ENCODE results near the gene TPD52L2.
A peak's percentile ranks its signal among the peaks of the same experiment; 100 is the strongest.

TPD52L2 gene

DNA sequence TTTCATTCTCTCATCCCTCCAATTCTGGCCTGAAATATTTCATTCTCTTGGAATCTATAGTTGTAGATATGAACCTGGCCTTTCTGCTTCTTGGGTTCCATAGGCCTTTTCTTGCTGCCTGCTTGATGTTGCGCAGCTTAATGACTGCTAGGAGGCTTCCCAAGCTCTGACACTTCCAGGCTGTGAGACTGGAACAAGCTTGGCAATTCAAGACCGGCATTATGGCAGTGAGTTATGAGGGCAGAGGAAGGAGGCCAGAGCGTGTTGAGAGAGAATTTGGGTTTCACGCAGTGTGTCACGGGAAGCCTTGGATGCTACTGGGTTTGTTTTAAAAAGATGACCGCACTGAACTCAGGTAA lies 28.9 kb downstream of the TPD52L2 start:
- peak overlapping the region; percentile 71 for H3K9ac ChIP-seq (ENCODE audit: low read length)
- H2BK15ac ChIP-seq (ENCODE audit: low read depth, poor library complexity, severe bottlenecking) = no peak overlapping the region
- peak overlapping the region in 1 of 2 experiments; percentile 59 for H3K4ac ChIP-seq (ENCODE audit: low read depth in 1 of 2, low read length in 2 of 2)
- H3K27ac ChIP-seq (ENCODE audit: low read length, poor library complexity, severe bottlenecking) = no peak overlapping the region
- H3K27me3 ChIP-seq (ENCODE audit: control insufficient read depth in 1 of 2, insufficient read depth in 1 of 2, low read length in 2 of 2) = no peaks in the 10 kb centered on the region
- no peaks in the 10 kb centered on the region for H3K9me3 ChIP-seq (ENCODE audit: control insufficient read depth, low read length)
- no peak overlapping the region for H3K18ac ChIP-seq (ENCODE audit: low read depth in 1 of 2, low read length in 2 of 2)
- peaks cover 43 to 49% of the 10 kb centered on the region in 2 experiments for H3K36me3 ChIP-seq (ENCODE audit: control insufficient read depth in 1 of 2, insufficient read depth in 2 of 2, low read depth in 1 of 2, low read length in 2 of 2)
- no peak overlapping the region for H2BK120ac ChIP-seq (ENCODE audit: low read depth, low read length)
- peak overlapping the region; percentile 96 for H3K4me2 ChIP-seq (ENCODE audit: low read length, poor library complexity, severe bottlenecking)
- no peak overlapping the region for H3K23ac ChIP-seq (ENCODE audit: low read length in 2 of 2)
- H2AFZ ChIP-seq (ENCODE audit: low read depth, low read length) = peak overlapping the region; percentile 30
- peak overlapping the region in 1 of 2 experiments; percentile 57 for H2BK12ac ChIP-seq (ENCODE audit: low read length in 2 of 2)
- peaks cover 14% of the 10 kb centered on the region for H3K79me1 ChIP-seq (replicated peaks; ENCODE audit: low read length, poor library complexity, severe bottlenecking)
- peaks cover 25% of the 10 kb centered on the region for H3K4me1 ChIP-seq (ENCODE audit: control insufficient read depth, insufficient read depth, low read depth, low read length)
- peak overlapping the region; percentile 50 to 80 for H3K4me3 ChIP-seq (ENCODE audit: insufficient read depth in 1 of 2, low read depth in 1 of 2, low read length in 2 of 2)
- WGBS = 42% methylated on average over 6 of the region's 6 CpGs
- H4K8ac ChIP-seq (ENCODE audit: low read length) = no peak overlapping the region
- H2AK5ac ChIP-seq (ENCODE audit: low read length, severe bottlenecking) = no peak overlapping the region
- no peak overlapping the region for H2BK5ac ChIP-seq (ENCODE audit: low read depth, low read length, poor library complexity, severe bottlenecking)
- H4K91ac ChIP-seq (ENCODE audit: low read length) = no peak overlapping the region
- DNase-seq = peak; percentile 36
- no peak overlapping the region for H3K14ac ChIP-seq (ENCODE audit: low read length in 2 of 2)

GRCh38 chr20:63894358-63895201 lies 29.5 kb downstream of the TPD52L2 start, which contains the start of gene DNAJC5:
Gene DNAJC5 (plus strand): TSS chr20:63895126. CDS start chr20:63928346, 33,220 bp downstream.
- H3K4me3 ChIP-seq (ENCODE audit: insufficient read depth in 1 of 2, low read depth in 1 of 2, low read length in 2 of 2) = peak within 1 kb of the TSS; percentile 64 to 85
- peak within 1 kb of the TSS; percentile 96 for H3K9ac ChIP-seq (ENCODE audit: low read length)
- H2AFZ ChIP-seq (ENCODE audit: low read depth, low read length) = peak within 1 kb of the TSS; percentile 30
- peak within 1 kb of the TSS; percentile 96 for H3K4me2 ChIP-seq (ENCODE audit: low read length, poor library complexity, severe bottlenecking)
- peak within 1 kb of the TSS; percentile 68 for H2BK120ac ChIP-seq (ENCODE audit: low read depth, low read length)
- no peak within 1 kb of the TSS for H2BK15ac ChIP-seq (ENCODE audit: low read depth, poor library complexity, severe bottlenecking)
- no peak within 1 kb of the TSS for H4K8ac ChIP-seq (ENCODE audit: low read length)
- H3K27me3 ChIP-seq (ENCODE audit: control insufficient read depth in 1 of 2, insufficient read depth in 1 of 2, low read length in 2 of 2) = no peaks in the 10 kb centered on the region
- peak; percentile 87 for DNase-seq
- WGBS = 3% methylated on average over 71 of the region's 82 CpGs
- H3K9me3 ChIP-seq (ENCODE audit: control insufficient read depth, low read length) = no peaks in the 10 kb centered on the region
- H3K4ac ChIP-seq (ENCODE audit: low read depth in 1 of 2, low read length in 2 of 2) = peak within 1 kb of the TSS in 1 of 2 experiments; percentile 59
- H2AK5ac ChIP-seq (ENCODE audit: low read length, severe bottlenecking) = no peak within 1 kb of the TSS
- H3K27ac ChIP-seq (ENCODE audit: low read length, poor library complexity, severe bottlenecking) = peak within 1 kb of the TSS; percentile 63
- no peak within 1 kb of the TSS for H3K14ac ChIP-seq (ENCODE audit: low read length in 2 of 2)
- H3K23ac ChIP-seq (ENCODE audit: low read length in 2 of 2) = no peak within 1 kb of the TSS
- H3K4me1 ChIP-seq (ENCODE audit: control insufficient read depth, insufficient read depth, low read depth, low read length) = peaks cover 25% of the 10 kb centered on the region
- H3K18ac ChIP-seq (ENCODE audit: low read depth in 1 of 2, low read length in 2 of 2) = no peak within 1 kb of the TSS
- no peak within 1 kb of the TSS for H4K91ac ChIP-seq (ENCODE audit: low read length)
- H2BK12ac ChIP-seq (ENCODE audit: low read length in 2 of 2) = peak within 1 kb of the TSS in 1 of 2 experiments; percentile 57
- peaks cover 37 to 46% of the 10 kb centered on the region in 2 experiments for H3K36me3 ChIP-seq (ENCODE audit: control insufficient read depth in 1 of 2, insufficient read depth in 2 of 2, low read depth in 1 of 2, low read length in 2 of 2)
- H3K79me1 ChIP-seq (replicated peaks; ENCODE audit: low read length, poor library complexity, severe bottlenecking) = peaks cover 9% of the 10 kb centered on the region
- H2BK5ac ChIP-seq (ENCODE audit: low read depth, low read length, poor library complexity, severe bottlenecking) = no peak within 1 kb of the TSS

DNA sequence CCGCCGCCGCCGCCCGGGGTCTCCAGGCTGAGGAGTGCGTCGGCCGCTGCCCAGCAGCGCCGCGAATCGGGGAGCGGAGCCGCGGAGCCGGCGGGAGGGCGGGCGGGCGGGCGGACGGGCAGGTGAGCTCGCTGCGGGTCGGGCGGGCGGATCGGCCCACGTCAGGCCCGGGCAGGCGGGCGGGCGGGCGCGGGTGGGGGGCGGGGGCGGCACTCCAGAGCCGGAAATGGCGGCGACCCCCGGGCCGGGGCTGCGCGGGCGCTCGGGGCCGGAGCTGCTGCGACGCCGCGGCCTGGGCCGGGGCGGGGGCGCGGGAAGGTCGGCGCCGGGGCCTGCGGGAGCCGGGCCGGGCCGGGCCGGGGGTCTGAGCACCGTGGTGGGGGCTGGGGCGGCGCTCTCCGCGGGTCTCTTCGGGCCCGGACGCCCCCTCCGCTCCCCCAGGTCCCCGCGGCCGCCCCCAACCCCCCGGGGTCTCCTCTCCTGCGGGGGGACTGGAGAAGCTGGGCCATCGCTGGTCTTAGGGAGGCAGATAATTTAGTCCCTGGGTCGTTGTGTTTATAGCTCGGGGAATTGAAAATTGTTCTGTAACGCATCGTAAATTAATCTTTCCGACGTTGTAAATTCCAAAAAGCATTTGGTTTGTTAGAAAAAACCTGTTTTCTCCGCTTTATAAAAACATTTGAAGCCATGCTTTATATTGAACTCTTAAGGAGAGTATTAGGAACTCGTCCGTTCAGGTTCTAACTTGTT lies 30.3 kb downstream of the TPD52L2 start:
- Histone ChIP-seq H3K27ac (ENCODE audit: low read length, poor library complexity, severe bottlenecking) (peak overlapping the region; percentile 63), H4K91ac (ENCODE audit: low read length) (no peak overlapping the region), H3K4me3 (ENCODE audit: insufficient read depth in 1 of 2, low read depth in 1 of 2, low read length in 2 of 2) (peak overlapping the region; percentile 64 to 85), H3K14ac (ENCODE audit: low read length in 2 of 2) (no peak overlapping the region), H3K27me3 (ENCODE audit: control insufficient read depth in 1 of 2, insufficient read depth in 1 of 2, low read length in 2 of 2) (no peaks in the 10 kb centered on the region), H2BK12ac (ENCODE audit: low read length in 2 of 2) (no peak overlapping the region), H3K79me1 (replicated peaks; ENCODE audit: low read length, poor library complexity, severe bottlenecking) (peaks cover 5% of the 10 kb centered on the region), H3K18ac (ENCODE audit: low read depth in 1 of 2, low read length in 2 of 2) (no peak overlapping the region), H2AK5ac (ENCODE audit: low read length, severe bottlenecking) (no peak overlapping the region), H2AFZ (ENCODE audit: low read depth, low read length) (no peak overlapping the region), H3K23ac (ENCODE audit: low read length in 2 of 2) (no peak overlapping the region), H3K4ac (ENCODE audit: low read depth in 1 of 2, low read length in 2 of 2) (no peak overlapping the region), H3K4me1 (ENCODE audit: control insufficient read depth, insufficient read depth, low read depth, low read length) (peaks cover 24% of the 10 kb centered on the region), H3K9ac (ENCODE audit: low read length) (peak overlapping the region; percentile 96), H3K9me3 (ENCODE audit: control insufficient read depth, low read length) (no peaks in the 10 kb centered on the region), H2BK15ac (ENCODE audit: low read depth, poor library complexity, severe bottlenecking) (no peak overlapping the region), H4K8ac (ENCODE audit: low read length) (no peak overlapping the region), H2BK120ac (ENCODE audit: low read depth, low read length) (peak overlapping the region; percentile 68), H2BK5ac (ENCODE audit: low read depth, low read length, poor library complexity, severe bottlenecking) (no peak overlapping the region), H3K36me3 (ENCODE audit: control insufficient read depth in 1 of 2, insufficient read depth in 2 of 2, low read depth in 1 of 2, low read length in 2 of 2) (peaks cover 29 to 38% of the 10 kb centered on the region in 2 experiments), H3K4me2 (ENCODE audit: low read length, poor library complexity, severe bottlenecking) (peak overlapping the region; percentile 93)
- WGBS = 3% methylated on average over 20 of the region's 87 CpGs
- peak; percentile 47 for DNase-seq

- Histone ChIP-seq H2BK15ac (ENCODE audit: low read depth, poor library complexity, severe bottlenecking) (no peak overlapping the region), H3K27ac (ENCODE audit: low read length, poor library complexity, severe bottlenecking) (peak overlapping the region; percentile 63), H3K9me3 (ENCODE audit: control insufficient read depth, low read length) (no peaks in the 10 kb centered on the region), H3K36me3 (ENCODE audit: control insufficient read depth in 1 of 2, insufficient read depth in 2 of 2, low read depth in 1 of 2, low read length in 2 of 2) (peaks cover 25 to 32% of the 10 kb centered on the region in 2 experiments), H3K27me3 (ENCODE audit: control insufficient read depth in 1 of 2, insufficient read depth in 1 of 2, low read length in 2 of 2) (no peaks in the 10 kb centered on the region), H3K18ac (ENCODE audit: low read depth in 1 of 2, low read length in 2 of 2) (no peak overlapping the region), H3K4me2 (ENCODE audit: low read length, poor library complexity, severe bottlenecking) (peak overlapping the region; percentile 93), H2AK5ac (ENCODE audit: low read length, severe bottlenecking) (no peak overlapping the region), H3K9ac (ENCODE audit: low read length) (peak overlapping the region; percentile 96), H3K4ac (ENCODE audit: low read depth in 1 of 2, low read length in 2 of 2) (no peak overlapping the region), H3K23ac (ENCODE audit: low read length in 2 of 2) (no peak overlapping the region), H3K4me3 (ENCODE audit: insufficient read depth in 1 of 2, low read depth in 1 of 2, low read length in 2 of 2) (peak overlapping the region in 1 of 2 experiments; percentile 85), H2BK120ac (ENCODE audit: low read depth, low read length) (no peak overlapping the region), H3K79me1 (replicated peaks; ENCODE audit: low read length, poor library complexity, severe bottlenecking) (peaks cover 5% of the 10 kb centered on the region), H4K8ac (ENCODE audit: low read length) (no peak overlapping the region), H2BK5ac (ENCODE audit: low read depth, low read length, poor library complexity, severe bottlenecking) (no peak overlapping the region), H4K91ac (ENCODE audit: low read length) (no peak overlapping the region), H3K4me1 (ENCODE audit: control insufficient read depth, insufficient read depth, low read depth, low read length) (peaks cover 24% of the 10 kb centered on the region), H2AFZ (ENCODE audit: low read depth, low read length) (no peak overlapping the region), H2BK12ac (ENCODE audit: low read length in 2 of 2) (no peak overlapping the region), H3K14ac (ENCODE audit: low read length in 2 of 2) (no peak overlapping the region)
- no peak for DNase-seq
- 7% methylated on average over 3 of the region's 5 CpGs for WGBS
Measured at GRCh38 chr20:63895952-63896263, 30.8 kb downstream of the TPD52L2 start.

All from mesenchymal stem cell (in vitro differentiated cells and primary cell).